Peyer's patch (tissue), 4 donors: ENCODE measurements around the gene CCDC134. TPM values are rescaled to one million over a fixed set of nuclear protein-coding genes. Genes with fewer than 3 reads are reported as not detected.

Experiments
- DNase-seq, 3 donors: peaks; one replicate each; pipeline ENCODE4 v3.0.0-alpha.2; 2017 to 2019
- H3K27ac ChIP-seq, 4 donors: fragments of 200-600 bp; sonication (generic); one replicate each; pipeline ENCODE4 v1.5.1; 2016 to 2019
- H3K27me3 ChIP-seq, 2 donors: fragments of 200-600 bp; sonication (generic); one replicate each; pipeline ENCODE4 v1.5.1; 2019
- H3K36me3 ChIP-seq, 3 donors: fragments of 200-600 bp; sonication (generic); one replicate each; pipeline ENCODE4 v1.5.1; 2016 to 2019
- H3K4me1 ChIP-seq, 4 donors: fragments of 200-600 bp; sonication (generic); one replicate each; pipeline ENCODE4 v1.5.1; 2016 to 2019
- H3K4me3 ChIP-seq, 4 donors: fragments of 200-600 bp; sonication (generic); 1 replicate in 3 of 4; 2 replicates in 1 of 4; pipeline ENCODE4 v1.5.1; 2016 to 2019; ENCODE audit warnings: mild to moderate bottlenecking in 1 of 4
- H3K9me3 ChIP-seq, 4 donors: fragments of 200-600 bp; sonication (generic); one replicate each; pipeline ENCODE4 v1.5.1; 2016 to 2019; ENCODE audit warnings: mild to moderate bottlenecking in 1 of 4
- POLR2A ChIP-seq, 2 donors: fragments of 450-650 bp; IDR thresholded peaks; one replicate each; pipeline ENCODE4 v1.5.1; 2017; ENCODE audit warnings: antibody characterized with exemption in 2 of 2, mild to moderate bottlenecking in 2 of 2, moderate library complexity in 2 of 2
- total RNA-seq, 4 donors: library from RNA; depleted of rRNA; stranded (reverse); fragments of >200 nt; gene quantifications; one replicate each; pipeline ENCODE4 v1.1.0, GENCODE V29; 2016
- TF ChIP-seq, protein P1 (sequence below), 6 experiments: fragments of 450-650 bp in 4 of 6; fragments of 200-600 bp in 2 of 6; sonication (generic) in 1 of 6; IDR thresholded peaks; one replicate each; pipeline ENCODE4 v1.5.1; 2017 to 2019; ENCODE audit warnings: antibody characterized with exemption in 6 of 6, mild to moderate bottlenecking in 3 of 6, moderate library complexity in 1 of 6

CCDC134 gene
- total RNA-seq, 4 donors from 2014 or later, result 8.1 to 20.6 (median 10.2) TPM

DNA sequence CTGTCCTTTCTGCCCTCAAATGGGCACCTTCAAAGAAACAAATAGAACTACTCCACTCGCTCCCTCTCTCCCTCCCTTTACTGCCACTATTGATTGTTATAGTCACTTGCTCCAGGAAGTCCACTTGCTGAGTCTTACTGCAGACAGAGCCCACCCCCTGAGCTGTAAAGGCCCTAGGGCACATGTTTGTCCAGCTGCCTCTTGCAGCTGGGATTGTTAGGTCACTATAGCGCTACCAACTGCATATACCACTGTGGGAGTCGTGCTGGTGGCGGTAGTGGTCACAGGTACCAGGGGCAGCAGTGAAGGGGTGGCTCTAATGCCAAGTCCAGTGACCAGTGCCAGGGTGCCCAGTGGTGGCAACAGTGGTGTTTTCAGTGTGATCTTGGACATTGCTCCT is 28.0 kb downstream of the CCDC134 start:
- no peak for DNase-seq
- no peak overlapping the region for H3K27ac ChIP-seq
- TF ChIP-seq, protein P1, sequence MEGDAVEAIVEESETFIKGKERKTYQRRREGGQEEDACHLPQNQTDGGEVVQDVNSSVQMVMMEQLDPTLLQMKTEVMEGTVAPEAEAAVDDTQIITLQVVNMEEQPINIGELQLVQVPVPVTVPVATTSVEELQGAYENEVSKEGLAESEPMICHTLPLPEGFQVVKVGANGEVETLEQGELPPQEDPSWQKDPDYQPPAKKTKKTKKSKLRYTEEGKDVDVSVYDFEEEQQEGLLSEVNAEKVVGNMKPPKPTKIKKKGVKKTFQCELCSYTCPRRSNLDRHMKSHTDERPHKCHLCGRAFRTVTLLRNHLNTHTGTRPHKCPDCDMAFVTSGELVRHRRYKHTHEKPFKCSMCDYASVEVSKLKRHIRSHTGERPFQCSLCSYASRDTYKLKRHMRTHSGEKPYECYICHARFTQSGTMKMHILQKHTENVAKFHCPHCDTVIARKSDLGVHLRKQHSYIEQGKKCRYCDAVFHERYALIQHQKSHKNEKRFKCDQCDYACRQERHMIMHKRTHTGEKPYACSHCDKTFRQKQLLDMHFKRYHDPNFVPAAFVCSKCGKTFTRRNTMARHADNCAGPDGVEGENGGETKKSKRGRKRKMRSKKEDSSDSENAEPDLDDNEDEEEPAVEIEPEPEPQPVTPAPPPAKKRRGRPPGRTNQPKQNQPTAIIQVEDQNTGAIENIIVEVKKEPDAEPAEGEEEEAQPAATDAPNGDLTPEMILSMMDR (IDR thresholded peaks at IDR 0.05), result no peak
- no peak for TF ChIP-seq POLR2A (IDR thresholded peaks at IDR 0.05)
- H3K9me3 ChIP-seq, result no peaks in the 10 kb centered on the region
- H3K4me1 ChIP-seq, result peaks cover 0 to 25% (median 2%) of the 10 kb centered on the region in 4 donors
- no peaks in the 10 kb centered on the region for H3K27me3 ChIP-seq
- no peaks in the 10 kb centered on the region for H3K36me3 ChIP-seq
- no peak overlapping the region for H3K4me3 ChIP-seq

DNA sequence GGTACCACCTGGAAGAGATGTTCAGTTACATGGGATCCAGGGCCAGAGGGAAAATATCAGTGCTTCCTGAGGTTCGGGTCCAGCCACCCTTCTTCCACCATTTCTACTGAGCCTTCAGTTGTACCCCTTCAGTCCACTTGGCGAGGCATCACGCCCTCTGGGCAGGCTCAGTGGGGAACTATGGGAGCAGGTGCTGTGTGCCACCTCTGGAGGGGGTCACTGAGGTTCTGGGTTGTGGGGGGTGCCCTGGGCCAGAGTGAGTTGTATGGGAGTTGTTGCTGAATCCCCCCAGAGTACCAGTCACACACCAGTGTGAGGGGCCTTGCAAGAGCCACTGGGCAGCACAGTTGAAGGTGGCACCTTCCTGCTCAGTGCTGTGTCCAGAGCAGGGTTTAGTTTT is 29.7 kb downstream of the CCDC134 start:
- Histone ChIP-seq H3K36me3 (no peaks in the 10 kb centered on the region), H3K4me1 (peaks cover 0 to 38% (median 2%) of the 10 kb centered on the region in 4 donors), H3K9me3 (no peaks in the 10 kb centered on the region), H3K27ac (no peak overlapping the region), H3K4me3 (no peak overlapping the region), H3K27me3 (no peaks in the 10 kb centered on the region)
- DNase-seq, result no peak
- TF ChIP-seq POLR2A (IDR thresholded peaks at IDR 0.05), result no peak
- TF ChIP-seq, protein P1 (IDR thresholded peaks at IDR 0.05), result no peak

DNA sequence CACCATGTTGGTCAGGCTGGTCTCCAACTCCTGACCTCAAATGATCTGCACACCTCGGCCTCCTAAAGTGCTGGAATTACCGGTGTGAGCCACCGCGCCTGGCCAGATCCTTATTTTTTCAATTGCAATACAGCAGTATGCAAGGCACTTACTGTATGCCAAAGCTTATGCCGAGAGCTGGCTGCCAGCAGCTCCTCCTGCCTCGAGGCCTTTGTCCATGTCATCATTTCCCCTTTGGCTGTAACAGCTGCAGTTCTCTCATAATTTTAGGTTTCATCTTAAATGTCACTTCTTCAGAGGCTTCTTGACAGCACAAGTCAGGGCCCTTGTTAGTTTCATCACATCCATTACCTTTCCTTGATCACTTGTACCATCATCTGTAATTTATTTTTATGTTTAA is 30.9 kb downstream of the CCDC134 start:
- Histone ChIP-seq H3K36me3 (peaks cover 0 to 6% (median 0%) of the 10 kb centered on the region in 3 donors), H3K27me3 (no peaks in the 10 kb centered on the region), H3K4me1 (peaks cover 0 to 38% (median 2%) of the 10 kb centered on the region in 4 donors), H3K9me3 (no peaks in the 10 kb centered on the region), H3K4me3 (no peak overlapping the region), H3K27ac (peak overlapping the region in 2 of 4 donors; percentile 95 to 97)
- DNase-seq, result no peak
- TF ChIP-seq POLR2A (IDR thresholded peaks at IDR 0.05), result no peak
- TF ChIP-seq, protein P1 (IDR thresholded peaks at IDR 0.05), result no peak

DNA sequence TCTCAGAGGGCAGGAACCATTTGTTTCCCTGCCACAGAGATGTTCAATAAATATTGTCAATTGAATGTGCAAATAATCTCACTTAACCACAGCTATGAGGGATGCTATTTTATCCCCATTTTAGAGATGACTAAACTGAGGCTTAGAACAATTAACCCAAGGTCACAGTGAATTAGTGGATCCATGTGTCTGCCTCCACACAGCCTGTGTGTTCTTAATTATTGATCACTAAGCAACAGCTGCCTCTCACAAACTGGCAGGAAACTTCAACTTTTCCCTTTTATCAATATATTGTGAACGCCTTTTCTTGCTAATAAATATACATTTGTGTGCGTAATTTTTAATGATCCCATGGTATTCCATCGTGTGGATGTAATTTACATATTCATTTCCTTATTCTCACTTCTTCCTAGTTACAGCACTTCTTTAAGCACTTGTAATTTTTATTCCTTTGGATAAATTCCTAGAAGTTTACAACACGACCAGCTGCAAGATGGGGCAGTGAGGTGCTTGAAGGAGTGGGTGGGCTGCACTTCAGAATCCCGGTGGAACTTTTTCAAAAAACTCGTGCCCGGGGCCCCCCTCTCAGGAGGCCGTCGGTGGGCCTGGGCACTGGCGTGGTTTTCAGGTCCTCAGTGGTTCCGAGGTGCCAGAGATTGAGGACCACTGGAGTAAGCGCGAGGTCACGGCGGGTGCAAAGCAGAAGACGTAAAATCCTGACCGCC is 31.5 kb downstream of the CCDC134 start:
- H3K9me3 ChIP-seq, result no peaks in the 10 kb centered on the region
- H3K4me3 ChIP-seq, result peak overlapping the region; percentile 66 to 96 (median 86)
- H3K27ac ChIP-seq, result peak overlapping the region; percentile 91 to 97 (median 96)
- H3K4me1 ChIP-seq, result peaks cover 0 to 32% (median 0%) of the 10 kb centered on the region in 4 donors
- DNase-seq, result no peak
- no peak for TF ChIP-seq POLR2A (IDR thresholded peaks at IDR 0.05)
- TF ChIP-seq, protein P1 (IDR thresholded peaks at IDR 0.05), result no peak
- peaks cover 0 to 12% (median 0%) of the 10 kb centered on the region in 3 donors for H3K36me3 ChIP-seq
- H3K27me3 ChIP-seq, result no peaks in the 10 kb centered on the region

DNA sequence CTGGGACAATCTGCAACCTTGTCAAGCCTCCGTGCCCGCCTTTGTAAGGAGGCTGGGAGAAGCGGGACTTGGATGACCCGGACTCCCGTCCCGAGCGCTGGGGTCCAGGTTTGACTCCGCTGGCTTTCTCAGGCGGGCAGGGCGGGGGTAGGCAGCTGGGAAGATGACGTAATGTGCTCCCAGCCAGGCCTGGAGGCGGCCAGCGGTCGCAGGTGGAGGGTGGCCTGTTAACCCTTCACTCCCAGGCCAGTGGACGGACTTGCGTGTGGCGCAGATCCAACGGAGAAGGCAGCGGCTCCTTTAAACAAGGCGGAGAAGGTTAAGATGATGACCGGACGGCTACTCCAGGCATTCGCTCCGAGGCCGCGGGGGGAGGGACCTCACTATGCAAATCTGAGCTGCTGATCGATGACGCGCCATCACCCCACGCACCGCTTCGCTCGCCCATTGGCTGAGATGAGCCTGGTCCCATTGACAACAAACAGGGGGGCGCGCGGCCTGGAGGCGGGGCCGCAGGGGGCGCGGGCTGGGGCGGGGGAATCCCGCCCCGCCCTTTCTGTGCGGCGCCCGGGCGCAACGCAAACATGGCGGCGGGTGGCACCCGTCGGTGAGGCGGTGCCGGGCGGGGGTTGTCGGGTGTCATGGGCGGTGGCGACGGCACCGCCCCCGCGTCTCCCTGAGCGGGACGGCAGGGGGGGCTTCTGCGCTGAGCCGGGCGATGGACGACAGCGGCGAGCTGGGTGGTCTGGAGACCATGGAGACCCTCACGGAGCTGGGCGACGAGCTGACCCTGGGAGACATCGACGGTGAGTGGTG is 32.3 kb downstream of the CCDC134 start, which contains the start of gene SREBF2:
Gene SREBF2, plus strand, starts transcription at position 553 of the 816 bp plus-strand sequence. Its CDS starts 166 bp downstream, at position 719.
- peak; percentile 100 for DNase-seq
- Histone ChIP-seq H3K27me3 (no peaks in the 10 kb centered on the region), H3K36me3 (peaks cover 0 to 15% (median 0%) of the 10 kb centered on the region in 3 donors), H3K9me3 (no peaks in the 10 kb centered on the region), H3K4me1 (peaks cover 0 to 25% (median 0%) of the 10 kb centered on the region in 4 donors), H3K4me3 (peak within 1 kb of the TSS; percentile 66 to 96 (median 86)), H3K27ac (peak within 1 kb of the TSS; percentile 91 to 97 (median 96))
- TF ChIP-seq, protein P1 (IDR thresholded peaks at IDR 0.05), result peak in 2 of 6 experiments; percentile 6 to 14
- peak; percentile 87 to 90 for TF ChIP-seq POLR2A (IDR thresholded peaks at IDR 0.05)
